Measurements from ENCODE around the gene ELP2. TPM values are rescaled to one million over a fixed set of nuclear protein-coding genes. Genes with fewer than 3 reads are reported as not detected.

ELP2 gene
- total RNA-seq, 4 donors from 2014 or later = 23.2 to 59.5 (median 49.6) TPM

- no peak overlapping the region for H3K4me3 ChIP-seq
- WGBS, 2 donors (ENCODE audit: low coverage in 1 of 2) = 89 to 92% methylated on average over 9 of the region's 9 CpGs
- H3K9me3 ChIP-seq = no peaks in the 10 kb centered on the region
- in situ Hi-C loops (cut with MboI; ENCODE audit: low pct_ligation_motif_present in 1 of 4, low pct_unique_long_range_greater_than_20kb in 1 of 4, low sequenced_read_pairs in 3 of 4) (no loop called here), intact Hi-C loops (cut with DNase I; ENCODE audit: low total_unique reads) (no loop called here)
- DNase-seq = no peak
- peaks cover 0 to 28% (median 7%) of the 10 kb centered on the region in 4 donors for H3K36me3 ChIP-seq
- peaks cover 0 to 23% (median 10%) of the 10 kb centered on the region in 4 donors for H3K4me1 ChIP-seq
- no peaks in the 10 kb centered on the region for H3K27me3 ChIP-seq
- H3K27ac ChIP-seq = peak overlapping the region; percentile 3 to 51 (median 40)
- no peak for TF ChIP-seq POLR2A (IDR thresholded peaks at IDR 0.05)
- no peak for TF ChIP-seq EP300 (IDR thresholded peaks at IDR 0.05; ENCODE audit: low read depth)
- TF ChIP-seq POLR2AphosphoS5 (IDR thresholded peaks at IDR 0.05) = no peak
- TF ChIP-seq CTCF (IDR thresholded peaks at IDR 0.05) = no peak
These were observed 47.0 kb downstream of the ELP2 start for GRCh38 chr18:36176711-36177110.

- H3K9me3 ChIP-seq = no peaks in the 10 kb centered on the region
- in situ Hi-C loops (cut with MboI; ENCODE audit: low pct_ligation_motif_present in 1 of 4, low pct_unique_long_range_greater_than_20kb in 1 of 4, low sequenced_read_pairs in 3 of 4) = no loop called here
- no peak for DNase-seq
- H3K36me3 ChIP-seq = peaks cover 0 to 24% (median 5%) of the 10 kb centered on the region in 4 donors
- no peak overlapping the region for H3K4me3 ChIP-seq
- TF ChIP-seq CTCF (IDR thresholded peaks at IDR 0.05) (no peak), POLR2A (IDR thresholded peaks at IDR 0.05) (no peak), POLR2AphosphoS5 (IDR thresholded peaks at IDR 0.05) (no peak), EP300 (IDR thresholded peaks at IDR 0.05; ENCODE audit: low read depth) (no peak)
- peaks cover 0 to 23% (median 10%) of the 10 kb centered on the region in 4 donors for H3K4me1 ChIP-seq
- H3K27me3 ChIP-seq = no peaks in the 10 kb centered on the region
- intact Hi-C loops (cut with DNase I; ENCODE audit: low total_unique reads) = no loop called here
- H3K27ac ChIP-seq = no peak overlapping the region
- WGBS, 2 donors (ENCODE audit: low coverage in 1 of 2) = 82 to 100% methylated on average over 1 to 3 of the region's 3 CpGs
These were observed 48.2 kb downstream of the ELP2 start for GRCh38 chr18:36177913-36178312.

- peak overlapping the region; percentile 23 to 51 (median 44) for H3K27ac ChIP-seq
- TF ChIP-seq EP300 (IDR thresholded peaks at IDR 0.05; ENCODE audit: low read depth) = no peak
- TF ChIP-seq CTCF (IDR thresholded peaks at IDR 0.05) = no peak
- TF ChIP-seq POLR2A (IDR thresholded peaks at IDR 0.05) = no peak
- TF ChIP-seq POLR2AphosphoS5 (IDR thresholded peaks at IDR 0.05) = no peak
- H3K9me3 ChIP-seq = no peaks in the 10 kb centered on the region
- H3K4me1 ChIP-seq = peaks cover 0 to 23% (median 10%) of the 10 kb centered on the region in 4 donors
- WGBS, 2 donors (ENCODE audit: low coverage in 1 of 2) = 33 to 42% methylated on average over 6 to 7 of the region's 7 CpGs
- peaks cover 0 to 11% (median 5%) of the 10 kb centered on the region in 4 donors for H3K36me3 ChIP-seq
- no peak overlapping the region for H3K4me3 ChIP-seq
- intact Hi-C loops (cut with DNase I; ENCODE audit: low total_unique reads) = no loop called here
- DNase-seq = peak; percentile 68
- H3K27me3 ChIP-seq = no peaks in the 10 kb centered on the region
- in situ Hi-C loops (cut with MboI; ENCODE audit: low pct_ligation_motif_present in 1 of 4, low pct_unique_long_range_greater_than_20kb in 1 of 4, low sequenced_read_pairs in 3 of 4) = no loop called here
These were observed 50.1 kb downstream of the ELP2 start for GRCh38 chr18:36179562-36180355.

GRCh38 chr18:36181441-36181840, 51.7 kb downstream of the ELP2 start:
- in situ Hi-C loops (cut with MboI; ENCODE audit: low pct_ligation_motif_present in 1 of 4, low pct_unique_long_range_greater_than_20kb in 1 of 4, low sequenced_read_pairs in 3 of 4) = no loop called here
- Histone ChIP-seq H3K27me3 (no peaks in the 10 kb centered on the region), H3K9me3 (no peaks in the 10 kb centered on the region), H3K36me3 (no peaks in the 10 kb centered on the region), H3K27ac (no peak overlapping the region), H3K4me1 (peaks cover 2 to 21% (median 6%) of the 10 kb centered on the region in 4 donors), H3K4me3 (no peak overlapping the region)
- TF ChIP-seq POLR2AphosphoS5 (IDR thresholded peaks at IDR 0.05) (no peak), CTCF (IDR thresholded peaks at IDR 0.05) (no peak), POLR2A (IDR thresholded peaks at IDR 0.05) (no peak), EP300 (IDR thresholded peaks at IDR 0.05; ENCODE audit: low read depth) (no peak)
- DNase-seq = no peak
- intact Hi-C loops (cut with DNase I; ENCODE audit: low total_unique reads) = no loop called here
- WGBS, 2 donors (ENCODE audit: low coverage in 1 of 2) = 81 to 89% methylated on average over 2 to 6 of the region's 6 CpGs
